LNCAP (cell line): ENCODE measurements around the gene SLC5A10.
"Not testable (repeated sequence)": the region's sequence is repeated elsewhere in the genome, so short reads cannot be mapped to it uniquely, and the experiment has no call there.

Experiments used
- CTCF ChIP-seq: fragments of 450-650 bp; IDR thresholded peaks from 2 replicates; pipeline ENCODE4 v1.5.1; 2017; ENCODE audit warnings: mild to moderate bottlenecking

SLC5A10 gene

GRCh38 chr17:19022747-19023146, 70.8 kb downstream of the SLC5A10 start:
- no peak for TF ChIP-seq CTCF

- no peak for TF ChIP-seq CTCF
Measured at GRCh38 chr17:19023209-19023999, 71.4 kb downstream of the SLC5A10 start.

DNA sequence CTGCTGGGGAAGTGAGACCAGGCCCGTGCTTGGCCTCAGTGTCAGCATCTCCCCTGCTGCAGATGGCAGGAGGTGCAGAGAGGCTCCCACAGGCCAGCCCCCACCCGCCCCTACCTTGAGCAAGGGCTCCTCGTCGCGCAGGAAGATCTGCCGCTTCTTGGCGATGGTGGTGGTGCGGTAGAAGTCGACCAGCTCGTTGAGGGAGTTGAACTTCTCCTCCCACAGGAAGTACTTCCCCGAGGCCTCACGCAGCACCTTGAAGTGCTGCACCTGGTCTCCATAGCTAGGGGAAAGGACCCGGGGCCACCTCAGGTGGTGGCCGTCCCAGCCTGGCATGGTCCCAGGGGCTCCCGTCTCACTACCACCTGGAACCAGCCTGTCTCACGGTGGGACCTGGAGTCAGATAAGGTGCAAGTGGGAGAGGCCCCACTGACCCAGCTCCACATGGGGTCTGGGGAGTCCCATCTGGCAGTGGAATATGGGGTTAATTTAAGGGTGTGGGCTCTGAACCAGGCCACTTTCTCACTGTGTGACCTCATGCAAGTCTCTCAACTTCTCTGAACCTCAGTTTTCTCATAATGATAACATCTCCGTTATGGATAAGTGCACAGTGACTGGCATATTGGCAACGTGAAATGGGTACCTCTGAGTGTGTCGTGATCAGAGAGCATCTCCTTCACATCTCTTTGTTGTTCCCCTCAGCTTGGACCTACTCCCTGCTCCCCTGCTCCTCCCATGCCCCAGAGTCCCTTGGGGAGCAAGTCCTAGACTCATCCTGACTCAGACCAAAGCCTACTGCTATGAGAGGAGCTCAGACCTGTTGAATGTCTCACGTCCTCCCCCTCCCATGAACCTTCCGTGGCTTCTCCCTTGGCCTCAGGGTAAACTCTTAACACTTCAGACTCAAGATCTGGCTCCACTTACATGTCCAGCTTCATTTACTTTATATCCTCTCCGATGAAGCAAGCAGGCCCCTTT, 72.4 kb downstream of the SLC5A10 start:
- TF ChIP-seq CTCF, result no peak

GRCh38 chr17:19046782-19047375, 94.9 kb downstream of the SLC5A10 start, which contains the start of gene GRAP:
Gene GRAP, minus strand, starts transcription at chr17:19046957. Its CDS starts 31 bp downstream, at chr17:19046926.
- TF ChIP-seq CTCF, result not testable (repeated sequence)
